ENCODE measurements around the gene SYT14. TPM values are rescaled to one million over a fixed set of nuclear protein-coding genes. Genes with fewer than 3 reads are reported as not detected.
"Not testable (repeated sequence)": the region's sequence is repeated elsewhere in the genome, so short reads cannot be mapped to it uniquely, and the experiment has no call there.

The SYT14 gene
- total RNA-seq: 0.03 TPM
- long read RNA-seq: 0 reads

GRCh38 chr1:209937996-209938959, at the start of gene SYT14:
SYT14 (plus strand) TSS chr1:209938217; CDS start chr1:209938265, 48 bp downstream.
- intact Hi-C loops (cut with DNase I): no loop called here
- DNase-seq (ENCODE audit: low spot score): no peak

GRCh38 chr1:209888291-209889076, 49.5 kb upstream of the SYT14 start:
- intact Hi-C loops (cut with DNase I): not testable (repeated sequence)

GRCh38 chr1:209889077-209889418, 49.0 kb upstream of the SYT14 start:
- intact Hi-C loops (cut with DNase I): no loop called here
- DNase-seq (ENCODE audit: low spot score): no peak

More at GRCh38 chr1:209888291-209889076, 49.5 kb upstream of the SYT14 start:
- not testable (repeated sequence) for DNase-seq (ENCODE audit: low spot score)

- DNase-seq (ENCODE audit: low spot score): no peak
Measured at GRCh38 chr1:209890641-209891330, 47.2 kb upstream of the SYT14 start.

GRCh38 chr1:209893751-209894150, 44.3 kb upstream of the SYT14 start:
- intact Hi-C loops (cut with DNase I): no loop called here
- no peak for DNase-seq (ENCODE audit: low spot score)

More at GRCh38 chr1:209890641-209891330, 47.2 kb upstream of the SYT14 start:
- intact Hi-C loops (cut with DNase I): no loop called here

GRCh38 chr1:209895709-209896108, 42.3 kb upstream of the SYT14 start:
- intact Hi-C loops (cut with DNase I): no loop called here
- no peak for DNase-seq (ENCODE audit: low spot score)

GRCh38 chr1:209896346-209896745, 41.7 kb upstream of the SYT14 start:
- intact Hi-C loops (cut with DNase I): no loop called here
- no peak for DNase-seq (ENCODE audit: low spot score)

GRCh38 chr1:209898271-209898670, 39.7 kb upstream of the SYT14 start:
- intact Hi-C loops (cut with DNase I); DNase-seq (ENCODE audit: low spot score): not testable (repeated sequence)

GRCh38 chr1:209898851-209899250, 39.2 kb upstream of the SYT14 start:
- intact Hi-C loops (cut with DNase I); DNase-seq (ENCODE audit: low spot score): not testable (repeated sequence)

GRCh38 chr1:209899948-209900347, 38.1 kb upstream of the SYT14 start:
- intact Hi-C loops (cut with DNase I): no loop called here

GRCh38 chr1:209900734-209901133, 37.3 kb upstream of the SYT14 start:
- intact Hi-C loops (cut with DNase I): no loop called here
- no peak for DNase-seq (ENCODE audit: low spot score)

More at GRCh38 chr1:209899948-209900347, 38.1 kb upstream of the SYT14 start:
- DNase-seq (ENCODE audit: low spot score): no peak

- intact Hi-C loops (cut with DNase I): no loop called here
- DNase-seq (ENCODE audit: low spot score): no peak
Measured at GRCh38 chr1:209901211-209901610, 36.8 kb upstream of the SYT14 start.

- DNase-seq (ENCODE audit: low spot score); intact Hi-C loops (cut with DNase I): not testable (repeated sequence)
Measured at GRCh38 chr1:209904774-209905173, 33.2 kb upstream of the SYT14 start.

- no peak for DNase-seq (ENCODE audit: low spot score)
- intact Hi-C loops (cut with DNase I): no loop called here
Measured at GRCh38 chr1:209911746-209912145, 26.3 kb upstream of the SYT14 start.

- no peak for DNase-seq (ENCODE audit: low spot score)
- intact Hi-C loops (cut with DNase I): no loop called here
Measured at GRCh38 chr1:209912306-209912705, 25.7 kb upstream of the SYT14 start.

GRCh38 chr1:209919637-209920036, 18.4 kb upstream of the SYT14 start:
- intact Hi-C loops (cut with DNase I); DNase-seq (ENCODE audit: low spot score): not testable (repeated sequence)

- intact Hi-C loops (cut with DNase I): no loop called here
- no peak for DNase-seq (ENCODE audit: low spot score)
Measured at GRCh38 chr1:209920844-209921243, 17.2 kb upstream of the SYT14 start.

GRCh38 chr1:209924390-209924789, 13.6 kb upstream of the SYT14 start:
- intact Hi-C loops (cut with DNase I): no loop called here
- DNase-seq (ENCODE audit: low spot score): no peak

- intact Hi-C loops (cut with DNase I): no loop called here
- no peak for DNase-seq (ENCODE audit: low spot score)
Measured at GRCh38 chr1:209926045-209926444, 12.0 kb upstream of the SYT14 start.

- intact Hi-C loops (cut with DNase I): no loop called here
- no peak for DNase-seq (ENCODE audit: low spot score)
Measured at GRCh38 chr1:209927466-209927865, 10.6 kb upstream of the SYT14 start.

Data from cardiac septum (tissue), 1 donor.